HEK293 (cell line): ENCODE measurements around the gene MTCL1.

ENCODE experiments used
- BCL11B ChIP-seq: fragments of 450-650 bp; formaldehyde crosslinking; IDR thresholded peaks from 2 replicates; pipeline ENCODE4 v1.5.1; 2016; ENCODE audit warnings: low read depth, missing biosample characterization, missing genetic modification characterization
- KLF8 ChIP-seq: fragments of 450-650 bp; formaldehyde crosslinking; IDR thresholded peaks from 2 replicates; pipeline ENCODE4 v1.5.1; 2016; ENCODE audit warnings: missing biosample characterization, missing genetic modification characterization
- KLF9 ChIP-seq: fragments of 450-650 bp; formaldehyde crosslinking; IDR thresholded peaks from 2 replicates; pipeline ENCODE4 v1.5.1; 2016; ENCODE audit warnings: missing biosample characterization, missing genetic modification characterization, low read depth
- ZBTB8A ChIP-seq: fragments of 450-650 bp; formaldehyde crosslinking; IDR thresholded peaks from 2 replicates; pipeline ENCODE4 v1.5.1; 2016; ENCODE audit warnings: missing biosample characterization, missing genetic modification characterization
- ZNF114 ChIP-seq: fragments of 450-650 bp; formaldehyde crosslinking; IDR thresholded peaks from 2 replicates; pipeline ENCODE4 v1.5.0; 2017; ENCODE audit warnings: missing biosample characterization, missing genetic modification characterization
- ZNF175 ChIP-seq: fragments of 450-650 bp; formaldehyde crosslinking; IDR thresholded peaks from 2 replicates; pipeline ENCODE4 v1.5.1; 2016; ENCODE audit warnings: missing biosample characterization, missing genetic modification characterization
- ZNF184 ChIP-seq: fragments of 450-650 bp; IDR thresholded peaks from 2 replicates; pipeline ENCODE4 v1.5.1; 2018; ENCODE audit warnings: missing biosample characterization, mild to moderate bottlenecking, missing genetic modification characterization
- ZNF266 ChIP-seq: fragments of 450-650 bp; formaldehyde crosslinking; IDR thresholded peaks from 2 replicates; pipeline ENCODE4 v1.5.1; 2016; ENCODE audit warnings: missing biosample characterization, missing genetic modification characterization, low read depth
- ZNF354C ChIP-seq: fragments of 450-650 bp; formaldehyde crosslinking; IDR thresholded peaks from 2 replicates; pipeline ENCODE4 v1.5.1; 2016; ENCODE audit warnings: missing biosample characterization, missing genetic modification characterization, low read depth, borderline replicate concordance
- ZNF416 ChIP-seq: fragments of 450-650 bp; formaldehyde crosslinking; IDR thresholded peaks from 2 replicates; pipeline ENCODE4 v1.5.1; 2016; ENCODE audit warnings: missing biosample characterization, missing genetic modification characterization
- ZNF426 ChIP-seq: fragments of 450-650 bp; formaldehyde crosslinking; IDR thresholded peaks from 2 replicates; pipeline ENCODE4 v1.5.1; 2017; ENCODE audit warnings: missing biosample characterization, missing genetic modification characterization, mild to moderate bottlenecking, inconsistent platforms, moderate library complexity
- ZNF433 ChIP-seq: fragments of 450-650 bp; formaldehyde crosslinking; IDR thresholded peaks from 2 replicates; pipeline ENCODE4 v1.5.1; 2016; ENCODE audit warnings: missing biosample characterization, missing genetic modification characterization, low read depth
- ZNF510 ChIP-seq: fragments of 450-650 bp; formaldehyde crosslinking; IDR thresholded peaks from 2 replicates; pipeline ENCODE4 v1.5.1; 2018; ENCODE audit warnings: mild to moderate bottlenecking, missing genetic modification characterization, missing biosample characterization; ENCODE audit not compliant: insufficient replicate concordance
- ZNF521 ChIP-seq: fragments of 450-650 bp; formaldehyde crosslinking; IDR thresholded peaks from 2 replicates; pipeline ENCODE4 v1.5.1; 2017; ENCODE audit warnings: missing biosample characterization, mild to moderate bottlenecking, missing genetic modification characterization
- ZNF600 ChIP-seq: fragments of 450-650 bp; formaldehyde crosslinking; IDR thresholded peaks from 2 replicates; pipeline ENCODE4 v1.5.1; 2016; ENCODE audit warnings: missing biosample characterization, missing genetic modification characterization
- ZNF624 ChIP-seq: fragments of 450-650 bp; formaldehyde crosslinking; IDR thresholded peaks from 2 replicates; pipeline ENCODE4 v1.5.1; 2017; ENCODE audit warnings: missing biosample characterization, missing genetic modification characterization
- ZNF664 ChIP-seq: fragments of 450-650 bp; formaldehyde crosslinking; IDR thresholded peaks from 2 replicates; pipeline ENCODE4 v1.5.1; 2016; ENCODE audit warnings: missing biosample characterization, missing genetic modification characterization
- ZNF747 ChIP-seq: fragments of 450-650 bp; formaldehyde crosslinking; IDR thresholded peaks from 2 replicates; pipeline ENCODE4 v1.5.1; 2016; ENCODE audit warnings: missing biosample characterization, missing genetic modification characterization
- ZNF776 ChIP-seq: fragments of 450-650 bp; formaldehyde crosslinking; IDR thresholded peaks from 2 replicates; pipeline ENCODE4 v1.5.0; 2017; ENCODE audit warnings: missing biosample characterization, missing genetic modification characterization, borderline replicate concordance
- ZXDB ChIP-seq: fragments of 450-650 bp; formaldehyde crosslinking; IDR thresholded peaks from 2 replicates; pipeline ENCODE4 v1.5.1; 2016; ENCODE audit warnings: missing biosample characterization, missing genetic modification characterization
- TF ChIP-seq, protein P1 (sequence below): fragments of 450-650 bp; formaldehyde crosslinking; conservative IDR thresholded peaks from 2 replicates; pipeline ENCODE4 v1.5.1; 2016; ENCODE audit warnings: low read depth, missing biosample characterization, missing genetic modification characterization
- TF ChIP-seq, protein P2 (sequence below): fragments of 450-650 bp; formaldehyde crosslinking; IDR thresholded peaks from 2 replicates; pipeline ENCODE4 v1.5.1; 2017; ENCODE audit warnings: missing biosample characterization, mild to moderate bottlenecking, missing genetic modification characterization, moderate library complexity
- TF ChIP-seq, protein P3 (sequence below): fragments of 450-650 bp; formaldehyde crosslinking; IDR thresholded peaks from 2 replicates; pipeline ENCODE4 v1.5.1; 2016; ENCODE audit warnings: missing biosample characterization, missing genetic modification characterization, borderline replicate concordance
- TF ChIP-seq, protein P4 (sequence below): fragments of 450-650 bp; formaldehyde crosslinking; IDR thresholded peaks from 2 replicates; pipeline ENCODE4 v1.5.1; 2016; ENCODE audit warnings: missing biosample characterization, missing genetic modification characterization
- TF ChIP-seq, protein P5 (sequence below): fragments of 450-650 bp; formaldehyde crosslinking; IDR thresholded peaks from 2 replicates; pipeline ENCODE4 v1.5.1; 2016; ENCODE audit warnings: missing biosample characterization, missing genetic modification characterization

MTCL1 gene

DNA sequence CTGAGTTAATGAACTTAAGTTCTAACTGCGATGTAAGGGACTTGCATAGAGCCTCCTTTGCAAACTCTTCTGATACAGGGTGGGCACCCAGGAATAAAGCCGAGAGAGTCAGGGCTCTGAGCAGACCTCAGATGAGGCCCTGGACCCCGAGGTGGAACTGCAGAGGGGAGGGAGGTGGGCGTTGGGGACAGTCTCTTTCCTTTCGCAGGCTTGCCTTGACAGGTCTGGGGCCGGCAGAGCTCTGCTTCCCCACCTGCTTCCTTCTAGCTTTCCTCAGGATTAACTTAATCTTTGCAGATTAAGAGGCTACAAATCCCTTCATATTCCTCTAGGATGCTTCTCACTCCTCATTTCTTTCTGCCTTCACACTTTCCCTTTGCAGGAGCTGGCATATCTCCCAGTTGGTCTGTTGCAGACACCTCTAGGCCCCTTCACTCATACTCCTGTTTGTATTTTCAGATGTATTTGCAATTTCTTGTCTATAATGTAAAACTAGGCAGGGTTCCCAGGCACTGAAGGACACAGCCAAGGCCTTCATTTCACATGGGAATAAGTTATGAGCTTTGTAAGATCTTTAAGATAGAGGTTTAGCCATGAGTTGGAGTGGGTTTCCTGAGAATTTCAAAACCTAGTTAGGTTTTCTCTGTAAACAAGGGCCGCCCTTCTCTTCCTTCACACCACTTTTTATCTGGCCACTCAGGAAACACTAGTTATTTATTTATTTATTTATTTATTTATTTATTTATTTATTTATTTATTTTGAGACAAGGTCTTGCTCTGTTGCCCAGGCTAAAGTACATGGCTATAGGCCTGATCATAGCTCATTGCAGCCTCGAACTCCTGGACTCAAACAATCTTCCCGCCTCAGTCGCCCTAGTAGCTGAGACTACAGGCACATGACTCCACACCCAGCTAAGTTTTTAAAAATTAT is 70.9 kb downstream of the MTCL1 start (continued):
- TF ChIP-seq, protein P1, sequence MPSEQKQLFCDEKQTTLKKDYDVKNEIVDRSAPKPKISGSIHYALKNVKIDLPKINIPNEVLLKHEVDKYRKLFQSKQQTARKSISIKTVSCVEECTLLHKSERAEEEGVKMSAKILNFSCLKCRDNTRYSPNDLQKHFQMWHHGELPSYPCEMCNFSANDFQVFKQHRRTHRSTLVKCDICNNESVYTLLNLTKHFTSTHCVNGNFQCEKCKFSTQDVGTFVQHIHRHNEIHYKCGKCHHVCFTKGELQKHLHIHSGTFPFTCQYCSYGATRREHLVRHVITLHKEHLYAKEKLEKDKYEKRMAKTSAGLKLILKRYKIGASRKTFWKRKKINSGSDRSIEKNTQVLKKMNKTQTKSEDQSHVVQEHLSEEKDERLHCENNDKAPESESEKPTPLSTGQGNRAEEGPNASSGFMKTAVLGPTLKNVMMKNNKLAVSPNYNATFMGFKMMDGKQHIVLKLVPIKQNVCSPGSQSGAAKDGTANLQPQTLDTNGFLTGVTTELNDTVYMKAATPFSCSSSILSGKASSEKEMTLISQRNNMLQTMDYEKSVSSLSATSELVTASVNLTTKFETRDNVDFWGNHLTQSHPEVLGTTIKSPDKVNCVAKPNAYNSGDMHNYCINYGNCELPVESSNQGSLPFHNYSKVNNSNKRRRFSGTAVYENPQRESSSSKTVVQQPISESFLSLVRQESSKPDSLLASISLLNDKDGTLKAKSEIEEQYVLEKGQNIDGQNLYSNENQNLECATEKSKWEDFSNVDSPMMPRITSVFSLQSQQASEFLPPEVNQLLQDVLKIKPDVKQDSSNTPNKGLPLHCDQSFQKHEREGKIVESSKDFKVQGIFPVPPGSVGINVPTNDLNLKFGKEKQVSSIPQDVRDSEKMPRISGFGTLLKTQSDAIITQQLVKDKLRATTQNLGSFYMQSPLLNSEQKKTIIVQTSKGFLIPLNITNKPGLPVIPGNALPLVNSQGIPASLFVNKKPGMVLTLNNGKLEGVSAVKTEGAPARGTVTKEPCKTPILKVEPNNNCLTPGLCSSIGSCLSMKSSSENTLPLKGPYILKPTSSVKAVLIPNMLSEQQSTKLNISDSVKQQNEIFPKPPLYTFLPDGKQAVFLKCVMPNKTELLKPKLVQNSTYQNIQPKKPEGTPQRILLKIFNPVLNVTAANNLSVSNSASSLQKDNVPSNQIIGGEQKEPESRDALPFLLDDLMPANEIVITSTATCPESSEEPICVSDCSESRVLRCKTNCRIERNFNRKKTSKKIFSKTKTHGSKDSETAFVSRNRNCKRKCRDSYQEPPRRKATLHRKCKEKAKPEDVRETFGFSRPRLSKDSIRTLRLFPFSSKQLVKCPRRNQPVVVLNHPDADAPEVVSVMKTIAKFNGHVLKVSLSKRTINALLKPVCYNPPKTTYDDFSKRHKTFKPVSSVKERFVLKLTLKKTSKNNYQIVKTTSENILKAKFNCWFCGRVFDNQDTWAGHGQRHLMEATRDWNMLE (tag by site-specific recombination) = peak; percentile 85
- TF ChIP-seq ZNF521 (no peak), ZNF426 (tag by site-specific recombination) (peak; percentile 76), ZNF433 (tag by site-specific recombination) (peak; percentile 41; the same call in 1 of the 2 replicates), ZNF184 (tag by site-specific recombination) (no peak), ZNF664 (tag by site-specific recombination) (peak; percentile 51; the same call in 1 of the 2 replicates), ZNF747 (no peak), ZNF114 (tag by site-specific recombination) (no peak), ZNF175 (no peak), ZNF266 (tag by site-specific recombination) (peak; percentile 53; the same call in 1 of the 2 replicates), ZXDB (peak; percentile 61; the same call in 1 of the 2 replicates), KLF9 (tag by site-specific recombination) (no peak), ZNF600 (tag by site-specific recombination) (no peak), BCL11B (tag by site-specific recombination) (no peak), KLF8 (no peak), ZNF776 (no peak), ZNF624 (tag by site-specific recombination) (no peak), ZNF354C (no peak), ZNF510 (tag by site-specific recombination) (peak; percentile 36), ZNF416 (tag by site-specific recombination) (no peak), ZBTB8A (peak; percentile 64)
- TF ChIP-seq, protein P2, sequence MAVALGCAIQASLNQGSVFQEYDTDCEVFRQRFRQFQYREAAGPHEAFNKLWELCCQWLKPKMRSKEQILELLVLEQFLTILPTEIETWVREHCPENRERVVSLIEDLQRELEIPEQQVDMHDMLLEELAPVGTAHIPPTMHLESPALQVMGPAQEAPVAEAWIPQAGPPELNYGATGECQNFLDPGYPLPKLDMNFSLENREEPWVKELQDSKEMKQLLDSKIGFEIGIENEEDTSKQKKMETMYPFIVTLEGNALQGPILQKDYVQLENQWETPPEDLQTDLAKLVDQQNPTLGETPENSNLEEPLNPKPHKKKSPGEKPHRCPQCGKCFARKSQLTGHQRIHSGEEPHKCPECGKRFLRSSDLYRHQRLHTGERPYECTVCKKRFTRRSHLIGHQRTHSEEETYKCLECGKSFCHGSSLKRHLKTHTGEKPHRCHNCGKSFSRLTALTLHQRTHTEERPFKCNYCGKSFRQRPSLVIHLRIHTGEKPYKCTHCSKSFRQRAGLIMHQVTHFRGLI (tag by site-specific recombination) = no peak
- TF ChIP-seq, protein P3, sequence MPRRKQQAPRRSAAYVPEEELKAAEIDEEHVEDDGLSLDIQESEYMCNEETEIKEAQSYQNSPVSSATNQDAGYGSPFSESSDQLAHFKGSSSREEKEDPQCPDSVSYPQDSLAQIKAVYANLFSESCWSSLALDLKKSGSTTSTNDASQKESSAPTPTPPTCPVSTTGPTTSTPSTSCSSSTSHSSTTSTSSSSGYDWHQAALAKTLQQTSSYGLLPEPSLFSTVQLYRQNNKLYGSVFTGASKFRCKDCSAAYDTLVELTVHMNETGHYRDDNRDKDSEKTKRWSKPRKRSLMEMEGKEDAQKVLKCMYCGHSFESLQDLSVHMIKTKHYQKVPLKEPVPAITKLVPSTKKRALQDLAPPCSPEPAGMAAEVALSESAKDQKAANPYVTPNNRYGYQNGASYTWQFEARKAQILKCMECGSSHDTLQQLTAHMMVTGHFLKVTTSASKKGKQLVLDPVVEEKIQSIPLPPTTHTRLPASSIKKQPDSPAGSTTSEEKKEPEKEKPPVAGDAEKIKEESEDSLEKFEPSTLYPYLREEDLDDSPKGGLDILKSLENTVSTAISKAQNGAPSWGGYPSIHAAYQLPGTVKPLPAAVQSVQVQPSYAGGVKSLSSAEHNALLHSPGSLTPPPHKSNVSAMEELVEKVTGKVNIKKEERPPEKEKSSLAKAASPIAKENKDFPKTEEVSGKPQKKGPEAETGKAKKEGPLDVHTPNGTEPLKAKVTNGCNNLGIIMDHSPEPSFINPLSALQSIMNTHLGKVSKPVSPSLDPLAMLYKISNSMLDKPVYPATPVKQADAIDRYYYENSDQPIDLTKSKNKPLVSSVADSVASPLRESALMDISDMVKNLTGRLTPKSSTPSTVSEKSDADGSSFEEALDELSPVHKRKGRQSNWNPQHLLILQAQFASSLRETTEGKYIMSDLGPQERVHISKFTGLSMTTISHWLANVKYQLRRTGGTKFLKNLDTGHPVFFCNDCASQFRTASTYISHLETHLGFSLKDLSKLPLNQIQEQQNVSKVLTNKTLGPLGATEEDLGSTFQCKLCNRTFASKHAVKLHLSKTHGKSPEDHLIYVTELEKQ (tag by site-specific recombination) = peak; percentile 23; the same call in 1 of the 2 replicates
- TF ChIP-seq, protein P4, sequence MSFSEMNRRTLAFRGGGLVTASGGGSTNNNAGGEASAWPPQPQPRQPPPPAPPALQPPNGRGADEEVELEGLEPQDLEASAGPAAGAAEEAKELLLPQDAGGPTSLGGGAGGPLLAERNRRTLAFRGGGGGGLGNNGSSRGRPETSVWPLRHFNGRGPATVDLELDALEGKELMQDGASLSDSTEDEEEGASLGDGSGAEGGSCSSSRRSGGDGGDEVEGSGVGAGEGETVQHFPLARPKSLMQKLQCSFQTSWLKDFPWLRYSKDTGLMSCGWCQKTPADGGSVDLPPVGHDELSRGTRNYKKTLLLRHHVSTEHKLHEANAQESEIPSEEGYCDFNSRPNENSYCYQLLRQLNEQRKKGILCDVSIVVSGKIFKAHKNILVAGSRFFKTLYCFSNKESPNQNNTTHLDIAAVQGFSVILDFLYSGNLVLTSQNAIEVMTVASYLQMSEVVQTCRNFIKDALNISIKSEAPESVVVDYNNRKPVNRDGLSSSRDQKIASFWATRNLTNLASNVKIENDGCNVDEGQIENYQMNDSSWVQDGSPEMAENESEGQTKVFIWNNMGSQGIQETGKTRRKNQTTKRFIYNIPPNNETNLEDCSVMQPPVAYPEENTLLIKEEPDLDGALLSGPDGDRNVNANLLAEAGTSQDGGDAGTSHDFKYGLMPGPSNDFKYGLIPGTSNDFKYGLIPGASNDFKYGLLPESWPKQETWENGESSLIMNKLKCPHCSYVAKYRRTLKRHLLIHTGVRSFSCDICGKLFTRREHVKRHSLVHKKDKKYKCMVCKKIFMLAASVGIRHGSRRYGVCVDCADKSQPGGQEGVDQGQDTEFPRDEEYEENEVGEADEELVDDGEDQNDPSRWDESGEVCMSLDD (tag by site-specific recombination) = no peak
- TF ChIP-seq, protein P5, sequence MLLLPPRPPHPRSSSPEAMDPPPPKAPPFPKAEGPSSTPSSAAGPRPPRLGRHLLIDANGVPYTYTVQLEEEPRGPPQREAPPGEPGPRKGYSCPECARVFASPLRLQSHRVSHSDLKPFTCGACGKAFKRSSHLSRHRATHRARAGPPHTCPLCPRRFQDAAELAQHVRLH (tag by site-specific recombination) = no peak
